ENCODE measurements around the gene CD46.

CD46 gene

DNA sequence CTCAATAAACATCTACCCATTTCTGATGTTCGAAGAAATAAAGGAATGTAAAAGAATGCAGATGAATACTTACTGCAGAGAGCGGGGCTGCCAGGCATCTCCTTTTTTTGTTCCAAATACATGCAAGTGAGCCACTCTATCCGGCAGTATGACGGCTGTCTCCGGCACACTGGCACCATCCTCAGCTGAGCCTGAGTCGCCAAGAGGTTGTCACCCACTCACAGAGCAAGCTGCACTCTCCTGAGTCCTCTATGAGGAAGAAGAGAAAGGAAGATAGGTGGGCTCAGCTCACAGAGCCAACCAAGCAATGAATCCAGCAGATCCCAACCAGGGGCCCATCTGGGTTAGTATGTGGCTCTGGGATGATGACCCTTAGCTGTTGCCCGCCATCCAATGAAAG is 65.3 kb downstream of the CD46 start:
- DNase-seq = no peak

DNA sequence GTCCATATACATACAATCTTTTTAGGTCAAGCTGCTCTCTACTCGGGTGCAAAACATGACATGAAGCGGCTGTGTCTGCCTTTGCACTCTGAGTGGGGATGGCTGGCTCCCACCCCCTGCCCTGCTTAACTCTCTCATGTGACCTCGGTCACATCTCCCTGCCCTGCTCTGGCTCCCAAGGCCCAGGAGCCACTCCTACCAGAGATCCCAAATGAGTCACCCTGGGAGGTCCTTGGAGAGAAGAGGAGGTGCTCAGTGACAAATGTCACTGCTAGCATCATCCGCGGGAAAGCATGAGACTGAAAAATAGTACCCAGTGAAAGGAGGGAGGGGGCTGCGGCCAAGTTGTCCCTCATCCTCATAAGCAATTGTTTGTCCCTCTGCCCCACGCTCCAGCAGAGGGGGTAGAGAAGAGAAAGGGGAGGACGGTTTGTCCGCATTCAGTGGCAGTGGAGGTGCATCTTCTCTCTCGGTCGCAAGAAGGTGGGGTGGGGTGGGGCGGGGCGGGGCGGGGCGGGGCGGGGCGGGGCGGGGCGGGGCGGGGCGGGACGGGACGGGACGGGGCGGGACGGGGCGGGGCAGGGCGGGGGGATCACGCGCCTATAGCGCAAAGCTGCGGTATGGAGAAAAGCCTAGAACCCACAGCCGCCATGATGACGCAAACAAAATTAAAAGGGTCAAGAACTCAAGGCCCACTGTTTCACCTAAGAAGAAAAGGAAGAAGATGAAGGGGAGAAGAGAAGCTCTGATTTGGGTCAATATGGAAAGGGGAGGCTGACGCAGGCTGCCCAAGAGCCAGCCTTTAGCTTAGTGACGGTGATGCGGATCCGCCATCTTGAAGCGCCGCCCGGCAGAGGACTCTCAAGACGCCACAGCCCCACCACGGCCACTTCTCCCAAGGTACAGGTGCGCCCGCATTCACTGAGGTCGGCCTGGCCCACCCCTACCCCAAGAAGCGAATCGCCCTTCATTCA is 66.2 kb downstream of the CD46 start:
- DNase-seq = no peak

DNA sequence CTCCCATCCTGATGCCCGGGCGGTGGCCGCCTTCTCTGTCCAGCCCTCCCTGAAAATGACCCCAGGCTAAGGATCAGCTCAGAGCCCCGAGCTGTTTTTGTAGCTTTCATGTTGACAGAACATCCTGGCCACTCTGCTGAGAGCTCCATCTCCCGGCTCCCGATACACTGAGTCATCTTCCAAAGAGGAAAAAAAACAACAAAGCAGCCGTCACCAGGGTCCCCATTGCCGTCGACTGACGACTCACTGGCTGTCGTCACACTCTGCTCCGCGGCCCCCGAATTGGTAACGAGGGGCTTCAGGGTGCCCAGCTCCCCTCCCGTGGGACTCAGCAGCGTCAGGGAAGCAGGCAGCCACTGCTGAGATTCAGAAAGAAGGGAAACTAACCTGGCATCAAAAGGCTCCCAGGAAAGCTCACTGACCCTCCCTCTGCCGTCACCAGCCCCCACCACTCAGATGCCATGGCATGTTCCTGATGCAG is 67.2 kb downstream of the CD46 start:
- DNase-seq = no peak

DNA sequence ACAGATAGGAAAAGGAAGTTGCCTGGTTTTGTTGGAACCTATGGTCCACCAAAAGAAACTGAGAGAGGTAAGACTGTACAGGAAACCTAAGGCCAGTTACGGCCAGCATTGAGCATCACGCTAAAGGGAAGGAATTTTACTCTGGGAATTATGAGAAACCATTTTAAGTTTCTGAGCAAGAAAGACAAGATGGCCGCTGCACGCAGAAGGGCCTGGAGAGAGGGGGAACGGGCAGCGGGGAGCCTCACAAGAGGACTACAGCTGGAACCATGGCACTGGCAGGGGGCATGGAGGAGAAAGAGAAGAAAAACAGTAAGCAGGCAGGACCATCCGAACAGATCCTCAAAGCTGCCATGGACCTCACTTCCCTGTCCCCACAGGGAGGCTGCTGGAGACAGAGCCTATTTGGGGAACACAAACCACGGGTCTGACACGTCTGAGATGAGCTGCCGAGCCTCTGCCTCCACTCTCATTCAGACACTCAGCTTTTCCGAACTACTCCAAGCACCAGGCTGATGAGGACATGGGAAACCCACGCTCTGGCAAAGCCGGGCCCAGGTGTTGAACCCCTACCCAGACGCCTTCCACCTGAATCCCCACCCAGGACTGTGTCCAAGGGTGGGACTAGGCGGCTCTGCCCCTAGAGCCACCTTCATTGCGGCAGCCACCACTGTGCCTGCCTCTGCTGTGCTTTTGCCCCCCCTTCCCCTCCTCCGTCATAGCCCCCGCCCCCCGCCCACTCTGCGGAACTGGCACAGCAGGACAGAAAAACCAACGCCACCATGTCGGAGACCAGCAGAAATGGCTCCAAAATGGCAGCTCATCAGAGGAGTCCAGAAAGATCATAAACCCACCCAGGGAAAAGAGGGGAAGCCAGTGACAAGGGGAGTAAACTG is 69.0 kb downstream of the CD46 start:
- no peak for DNase-seq

DNA sequence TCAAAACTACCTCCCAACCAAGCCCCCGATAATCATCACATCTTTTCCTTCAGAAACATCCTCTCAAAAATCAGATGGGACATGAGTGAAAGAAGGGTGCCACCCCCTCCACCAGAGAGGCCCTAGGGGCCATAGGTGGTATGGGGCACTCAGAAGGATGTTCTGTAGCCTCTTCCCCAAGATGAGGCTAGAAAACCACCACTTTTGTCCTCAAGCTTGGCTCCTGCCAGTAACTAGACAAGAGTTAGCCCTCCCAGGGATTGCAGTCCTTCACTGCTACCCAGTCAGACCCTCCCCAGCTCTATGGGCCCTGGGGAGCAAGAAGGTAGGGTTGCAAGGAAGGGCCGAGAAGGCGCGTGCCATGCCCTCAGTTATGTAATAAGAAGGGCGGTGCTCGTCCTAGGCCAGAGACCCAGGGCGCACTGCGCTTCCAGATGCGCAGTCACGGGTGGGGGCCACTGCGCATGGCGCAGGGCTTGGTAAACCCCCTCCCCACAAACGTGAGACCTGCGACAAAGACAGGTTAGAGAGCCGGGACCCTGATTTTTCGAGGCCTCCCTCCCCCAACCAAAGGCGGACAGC is 69.7 kb downstream of the CD46 start:
- no peak for DNase-seq

DNA sequence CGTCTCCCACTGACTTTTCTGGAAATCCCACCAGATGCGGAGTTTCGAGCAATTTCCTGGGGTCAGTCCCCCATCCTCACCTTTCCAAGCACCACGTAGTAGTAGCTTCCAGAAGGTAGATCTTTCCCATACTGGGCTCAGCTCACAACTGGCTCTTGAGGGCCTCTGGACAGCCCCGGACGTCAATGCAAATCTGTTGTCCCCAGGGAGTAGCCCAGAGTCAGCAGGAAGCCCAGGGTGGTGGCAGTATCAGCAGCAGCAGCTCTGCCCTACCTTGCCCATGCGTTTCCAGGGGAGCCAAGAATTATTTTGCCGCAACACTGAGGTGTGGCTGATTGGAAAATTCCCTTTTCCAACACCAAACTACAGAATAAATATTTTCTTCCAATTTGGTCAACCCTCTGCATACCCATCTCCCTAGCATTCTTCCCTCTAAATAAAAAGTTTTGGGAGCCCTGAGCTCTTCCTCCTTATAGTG is 70.3 kb downstream of the CD46 start:
- DNase-seq = no peak

DNA sequence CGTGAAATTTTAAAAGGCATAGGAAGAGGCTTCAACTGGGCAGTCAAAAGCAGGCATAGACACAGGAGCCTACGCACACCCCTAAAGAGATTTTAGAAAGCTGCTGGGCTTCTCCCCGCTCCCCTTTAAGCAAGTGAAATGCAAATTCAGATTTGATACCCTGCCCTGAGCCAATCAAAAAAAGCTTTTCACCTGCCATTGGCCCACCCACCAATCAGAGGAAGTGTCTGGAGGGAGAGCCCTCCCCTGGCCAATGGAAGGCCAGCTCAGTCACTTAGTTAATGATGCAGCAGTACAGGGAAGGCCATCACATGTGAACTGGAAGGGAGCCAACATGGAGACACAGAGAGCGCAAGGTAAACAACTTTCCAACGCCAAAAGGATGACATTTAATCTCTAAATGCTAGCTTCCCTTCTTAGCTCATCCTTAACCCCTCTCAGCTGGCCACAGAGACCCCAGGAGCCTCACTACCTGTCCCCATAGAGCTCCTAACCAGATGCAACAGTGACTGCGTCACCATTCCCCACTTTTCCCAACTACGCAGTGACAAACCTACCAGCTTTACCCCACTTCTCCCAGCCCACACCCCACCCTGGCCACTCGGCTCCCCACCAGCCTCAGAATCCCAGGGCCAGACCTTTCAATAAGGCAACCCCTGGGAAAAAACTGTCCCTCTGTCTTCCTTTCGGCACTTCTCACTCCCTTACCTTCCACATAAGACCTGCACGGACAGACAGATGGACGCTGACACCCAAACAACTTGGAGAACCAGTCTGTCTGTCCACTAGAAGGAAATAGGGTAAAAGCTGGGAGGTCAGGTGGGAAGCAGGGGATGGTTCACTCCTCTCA is 71.0 kb downstream of the CD46 start:
- DNase-seq = no peak

GRCh38 chr1:207823531-207823879 is 71.7 kb downstream of the CD46 start:
- DNase-seq = no peak

DNA sequence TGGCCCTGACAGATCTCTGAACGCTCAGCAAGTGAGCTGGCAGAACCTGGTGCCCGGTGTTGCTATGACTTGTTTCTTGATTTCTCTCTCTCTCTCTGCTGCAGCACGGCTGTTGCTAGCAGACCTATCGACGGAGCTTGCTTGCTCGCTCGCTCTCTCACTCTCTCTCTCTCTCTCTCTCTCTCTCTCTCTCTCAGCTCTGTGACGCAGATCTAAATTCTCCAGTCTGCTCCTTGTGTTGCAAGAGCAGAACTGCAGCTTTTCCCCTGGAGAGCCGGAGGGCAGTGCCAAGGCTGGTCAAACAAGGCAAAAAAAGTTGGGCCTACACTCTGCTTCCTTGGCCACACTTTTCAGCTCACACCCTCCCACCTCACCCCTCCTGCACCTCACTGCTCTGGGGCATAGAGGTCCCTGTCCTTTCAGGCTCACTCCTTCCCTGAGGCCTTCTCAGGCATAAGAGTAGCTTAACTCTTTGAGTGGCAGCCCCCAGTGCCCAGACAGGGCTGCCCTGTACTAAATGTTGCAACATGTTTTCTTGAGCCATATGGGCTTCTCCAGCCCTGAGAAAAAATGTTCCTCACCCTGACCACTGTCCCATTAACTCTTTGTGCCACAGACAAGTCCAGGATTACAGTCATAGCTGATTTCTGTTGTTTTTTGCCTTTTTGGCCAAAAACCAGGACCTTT is 72.2 kb downstream of the CD46 start:
- DNase-seq = no peak

- DNase-seq = no peak
Measured at GRCh38 chr1:207824691-207825408, 73.0 kb downstream of the CD46 start.

DNA sequence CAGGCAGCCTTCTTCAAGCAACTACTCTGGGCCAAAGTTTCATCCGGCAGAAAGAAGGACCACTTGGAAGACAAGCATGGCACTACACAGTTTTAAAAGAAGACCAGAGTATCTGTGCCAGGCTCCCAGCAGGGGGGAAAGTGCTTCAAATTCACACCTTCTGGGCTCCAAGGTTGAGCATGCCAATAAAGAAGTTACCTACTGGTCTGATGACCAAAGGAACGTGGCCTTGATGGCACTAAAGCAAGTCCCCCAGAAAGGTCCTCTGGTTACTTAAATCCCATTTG is 73.5 kb downstream of the CD46 start:
- no peak for DNase-seq

DNA sequence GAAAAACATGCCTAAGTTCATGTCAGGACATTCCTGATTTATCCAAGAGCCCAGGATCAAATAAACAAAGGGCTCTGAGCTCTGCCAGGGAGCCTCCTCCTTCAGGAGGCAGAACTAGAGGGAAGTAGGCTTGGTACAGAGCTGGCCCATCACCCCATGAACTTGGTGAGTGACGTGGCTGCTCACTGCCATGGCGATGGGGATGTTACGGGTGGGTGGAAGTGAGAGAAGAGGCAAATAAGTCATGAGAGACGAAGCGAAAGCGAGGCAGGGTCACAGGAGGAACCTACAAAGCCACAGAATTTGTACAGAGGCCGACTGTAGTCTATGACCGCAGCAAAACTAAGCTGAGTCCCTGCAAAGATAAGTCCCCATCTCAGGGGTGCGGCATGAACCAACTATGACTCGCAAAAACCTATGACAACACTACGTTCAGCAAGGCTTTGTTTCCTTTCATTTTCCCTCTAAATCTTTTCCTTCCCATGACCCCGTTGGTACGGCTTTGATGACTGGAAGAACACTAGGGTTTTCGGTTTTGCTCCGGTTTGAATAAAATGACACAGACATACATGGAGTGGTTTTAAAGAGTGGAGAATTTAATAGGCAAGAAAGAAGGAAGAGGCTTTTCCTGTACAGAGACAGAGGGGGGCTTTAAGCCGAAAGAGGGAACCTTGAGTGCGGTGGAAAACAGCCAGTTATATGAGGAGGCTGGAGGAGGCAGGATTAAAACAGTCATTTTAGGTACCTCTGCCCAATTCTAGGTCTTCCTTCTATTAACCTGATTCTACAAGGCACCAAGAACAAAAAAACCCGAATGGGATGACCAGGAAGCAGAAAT is 74.1 kb downstream of the CD46 start:
- no peak for DNase-seq

- no peak for DNase-seq
Measured at GRCh38 chr1:207826557-207827487, 75.0 kb downstream of the CD46 start.

GRCh38 chr1:207827488-207827830 is 75.6 kb downstream of the CD46 start:
- no peak for DNase-seq

DNA sequence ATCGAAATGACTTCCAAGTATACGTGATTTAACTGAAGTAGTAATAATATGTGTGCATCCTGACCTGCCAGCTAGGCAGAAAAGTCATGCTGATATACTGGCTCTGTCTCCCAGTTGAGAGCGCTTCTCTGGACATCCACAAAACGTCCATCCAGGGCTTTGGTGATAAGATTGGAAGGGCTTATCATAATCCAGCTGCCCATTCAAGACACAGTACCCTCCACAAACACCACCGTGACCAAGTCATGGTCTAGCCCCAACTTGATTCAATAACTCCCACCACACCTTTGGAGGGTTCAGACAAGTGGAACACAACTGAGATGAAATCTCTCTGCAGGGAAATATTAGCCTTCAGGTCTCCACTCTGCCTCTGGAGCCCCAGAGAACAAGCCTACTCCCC is 76.2 kb downstream of the CD46 start:
- DNase-seq = no peak

DNA sequence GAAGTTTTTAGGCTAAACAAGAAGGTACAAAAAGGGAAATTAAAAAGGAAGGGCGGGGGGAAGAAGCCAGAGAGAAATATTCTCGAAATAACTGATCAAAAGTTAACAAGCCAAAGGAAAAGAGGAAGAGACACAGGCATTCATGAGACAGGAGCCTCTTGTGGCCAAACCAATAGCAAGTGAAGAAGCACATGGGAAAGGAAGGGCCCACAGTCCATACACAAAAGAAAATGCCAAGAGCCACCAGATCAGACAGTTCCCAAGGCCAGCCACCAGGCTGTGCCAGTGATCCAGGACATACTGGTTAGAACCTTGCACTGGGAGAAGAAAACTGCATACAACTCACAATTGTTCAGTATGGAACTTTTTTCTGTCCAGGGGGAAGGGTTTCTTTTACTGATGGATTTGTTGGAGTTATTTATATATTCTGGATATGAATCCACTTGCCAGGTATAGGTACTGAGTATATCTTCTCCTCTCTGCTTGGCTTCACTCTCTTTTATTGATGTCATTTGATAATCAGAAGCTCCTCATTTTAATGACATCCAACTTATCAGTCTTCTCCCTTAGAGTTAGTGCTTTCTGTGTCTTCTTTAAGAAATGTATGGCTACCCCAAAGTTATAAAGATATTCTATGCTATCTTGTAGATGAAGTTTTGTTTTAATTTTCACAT is 76.8 kb downstream of the CD46 start:
- DNase-seq = no peak

- DNase-seq = no peak
Measured at GRCh38 chr1:207829576-207829975, 77.7 kb downstream of the CD46 start.

GRCh38 chr1:207830788-207831187 is 78.9 kb downstream of the CD46 start:
- no peak for DNase-seq
